ENCODE measurements around the gene VIT.

The VIT gene

DNA sequence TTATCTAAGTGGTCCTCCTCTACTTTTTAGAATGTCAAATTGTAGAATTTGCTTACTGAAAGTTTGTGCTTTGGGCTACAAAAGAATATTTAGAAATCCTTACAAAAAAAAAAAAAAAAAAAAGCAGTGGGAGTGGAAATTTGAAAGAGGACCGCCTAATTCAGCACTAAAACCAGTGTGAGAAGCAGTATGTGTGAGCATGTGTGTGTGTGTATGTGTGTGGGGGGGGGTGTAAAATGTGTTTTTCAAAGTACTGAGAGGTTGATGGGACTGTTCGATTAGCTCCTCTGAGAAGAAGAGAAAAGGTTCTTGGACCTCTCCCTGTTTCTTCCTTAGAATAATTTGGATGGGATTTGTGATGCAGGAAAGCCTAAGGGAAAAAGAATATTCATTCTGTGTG lies at the start of gene VIT:
Gene VIT (plus strand): TSS at position 175 of the 400 bp plus-strand sequence. CDS start 19,664 bp downstream, outside the sequence.
- no peak for DNase-seq (ENCODE audit: low read depth in 1 of 2, low spot score in 1 of 2)

DNA sequence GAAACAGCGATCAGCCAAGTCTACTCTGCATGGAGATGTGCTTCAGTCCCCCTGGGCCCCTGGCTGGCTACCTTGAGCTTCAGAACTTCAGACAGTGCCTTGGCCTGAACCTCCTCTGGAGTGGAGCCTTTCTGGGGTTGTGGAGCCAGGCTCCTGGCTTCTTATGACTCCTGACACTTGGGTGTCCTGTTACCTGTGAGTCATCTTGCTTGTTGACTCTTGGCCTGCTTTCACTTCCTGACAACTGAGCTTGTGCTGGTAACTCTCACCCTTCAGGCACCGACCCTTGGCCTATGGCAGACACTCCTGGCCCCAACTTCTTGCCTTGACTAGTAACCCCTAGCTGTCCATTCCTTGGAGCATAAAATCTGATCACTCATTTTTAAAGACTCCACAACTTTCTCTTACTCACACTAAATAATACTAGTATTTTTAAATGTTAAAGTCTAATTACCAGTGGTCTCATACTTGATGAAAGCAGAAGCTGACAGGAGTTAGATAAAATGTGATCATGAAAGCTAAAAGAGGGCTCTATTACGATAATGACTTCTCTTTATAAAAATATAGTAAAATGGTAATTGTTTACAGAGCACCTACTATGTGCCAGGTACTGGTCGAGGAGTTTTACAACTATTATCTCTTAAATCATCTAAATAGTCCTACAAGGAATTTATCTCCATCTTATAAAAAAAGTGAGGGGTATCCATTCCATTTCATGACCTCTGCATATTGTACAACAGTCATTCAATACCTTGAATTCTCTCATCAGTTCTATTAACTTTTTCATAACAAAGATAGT lies 46.3 kb upstream of the VIT start:
- DNase-seq (ENCODE audit: low read depth in 1 of 2, low spot score in 1 of 2): no peak

GRCh38 chr2:36653155-36653554 lies 43.4 kb upstream of the VIT start:
- no peak for DNase-seq (ENCODE audit: low read depth in 1 of 2, low spot score in 1 of 2)

GRCh38 chr2:36653967-36654694 lies 42.4 kb upstream of the VIT start:
- no peak for DNase-seq (ENCODE audit: low read depth in 1 of 2, low spot score in 1 of 2)

GRCh38 chr2:36655453-36655852 lies 41.1 kb upstream of the VIT start:
- no peak for DNase-seq (ENCODE audit: low read depth in 1 of 2, low spot score in 1 of 2)

DNA sequence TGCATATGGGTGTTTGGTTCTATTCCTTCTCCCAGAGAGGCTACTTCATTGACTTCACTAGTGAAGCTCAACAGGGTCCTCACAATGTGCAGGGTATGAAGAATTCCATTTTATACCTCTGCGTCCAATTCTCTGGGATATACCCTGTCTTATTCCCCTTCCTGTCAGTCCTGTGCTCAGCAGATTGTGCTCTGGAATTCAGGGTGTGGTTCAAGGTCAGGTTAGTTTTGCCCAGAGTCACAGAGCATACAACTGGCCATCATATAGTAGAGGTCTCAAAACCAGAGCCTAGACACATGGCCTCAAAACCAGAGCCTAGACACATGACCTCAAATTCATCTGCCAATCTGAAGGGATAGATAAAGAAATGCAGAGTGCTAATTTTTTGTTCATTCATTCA lies 38.8 kb upstream of the VIT start:
- DNase-seq (ENCODE audit: low read depth in 1 of 2, low spot score in 1 of 2): no peak

DNA sequence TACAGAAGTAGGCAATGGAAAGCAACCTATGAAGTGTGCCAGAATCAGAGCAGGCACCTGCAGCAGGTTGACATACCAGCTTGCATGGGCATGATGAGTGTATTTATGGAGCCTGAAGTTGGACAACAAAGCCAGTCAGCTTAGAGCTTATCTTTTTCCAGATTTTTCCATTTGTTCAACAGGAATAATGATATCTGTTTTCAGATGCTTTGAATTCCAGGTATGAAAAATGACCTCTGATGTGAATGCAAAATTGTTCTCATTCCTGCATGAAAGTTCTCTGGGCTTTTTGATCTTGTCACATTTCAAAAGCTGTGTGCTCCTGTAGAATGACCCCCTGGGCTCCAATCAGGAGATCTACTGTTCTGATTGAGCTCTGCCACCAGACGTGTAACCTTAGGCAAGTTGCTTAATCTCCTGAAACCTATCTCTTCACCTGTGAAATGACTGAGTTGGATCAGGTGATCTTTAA lies 38.2 kb upstream of the VIT start:
- DNase-seq (ENCODE audit: low read depth in 1 of 2, low spot score in 1 of 2): no peak

GRCh38 chr2:36659218-36659617 lies 37.3 kb upstream of the VIT start:
- no peak for DNase-seq (ENCODE audit: low read depth in 1 of 2, low spot score in 1 of 2)

DNA sequence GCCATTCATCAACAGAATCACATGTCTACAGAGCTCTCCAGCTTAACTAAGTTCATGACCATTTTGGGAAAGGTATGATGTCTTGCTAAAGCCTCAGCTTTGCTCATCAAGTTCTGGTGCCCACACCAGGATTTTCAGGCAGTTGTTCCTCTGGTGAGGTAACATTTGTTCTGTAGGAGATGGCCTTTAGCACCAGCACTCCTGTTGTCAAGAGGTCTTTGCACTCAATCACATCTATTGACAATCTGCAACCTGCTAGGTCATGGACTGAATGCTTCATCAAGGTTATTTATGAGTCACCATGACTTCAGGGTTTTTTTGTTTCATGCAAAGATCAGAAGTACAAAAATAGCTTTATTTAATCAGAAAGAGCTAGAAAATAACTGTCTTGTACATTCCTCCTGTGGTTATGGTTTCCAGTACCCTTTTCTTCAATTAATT lies 36.6 kb upstream of the VIT start:
- DNase-seq (ENCODE audit: low read depth in 1 of 2, low spot score in 1 of 2): no peak

GRCh38 chr2:36662638-36663037 lies 33.9 kb upstream of the VIT start:
- no peak for DNase-seq (ENCODE audit: low read depth in 1 of 2, low spot score in 1 of 2)

DNA sequence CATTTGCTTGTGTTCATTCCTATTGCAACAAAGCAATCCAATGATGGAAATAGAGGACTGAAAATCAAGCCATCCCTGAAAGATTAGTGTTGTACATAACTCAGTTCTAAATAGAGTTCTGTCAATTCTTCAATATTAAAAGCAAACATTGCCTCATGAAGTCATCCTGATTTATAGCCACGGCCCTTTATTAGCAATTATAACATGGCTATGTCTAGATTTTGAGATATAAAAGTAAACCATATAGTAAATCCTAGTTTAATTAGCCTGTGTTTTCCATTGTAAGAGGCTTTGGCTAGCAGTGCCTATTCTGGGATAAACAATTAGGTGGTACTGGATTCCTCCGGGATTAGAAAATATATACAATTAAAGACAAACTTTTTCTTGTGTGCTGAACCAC lies 33.2 kb upstream of the VIT start:
- no peak for DNase-seq (ENCODE audit: low read depth in 1 of 2, low spot score in 1 of 2)

- peak in 1 of 2 donors; percentile 10 for DNase-seq (ENCODE audit: low read depth in 1 of 2, low spot score in 1 of 2)
Measured at GRCh38 chr2:36663851-36664695, 32.4 kb upstream of the VIT start.

DNA sequence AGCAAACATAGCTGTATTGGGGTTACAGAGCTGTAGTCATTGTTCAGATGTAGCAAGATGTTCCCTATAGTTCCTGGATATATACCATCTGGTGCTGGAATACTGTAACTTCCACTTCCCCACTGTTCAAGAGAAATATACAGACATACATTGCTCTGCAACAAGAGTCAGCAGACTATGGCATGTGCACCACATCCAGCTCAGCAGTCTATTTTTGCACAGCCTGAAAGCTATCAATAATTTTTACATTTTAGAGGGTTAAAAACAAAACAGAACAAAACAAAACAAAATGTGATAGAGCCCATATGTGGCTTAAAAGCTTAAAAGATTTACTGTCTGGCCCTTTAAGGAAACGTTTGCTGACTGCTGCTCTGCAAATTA lies 31.8 kb upstream of the VIT start:
- DNase-seq (ENCODE audit: low read depth in 1 of 2, low spot score in 1 of 2): no peak

DNA sequence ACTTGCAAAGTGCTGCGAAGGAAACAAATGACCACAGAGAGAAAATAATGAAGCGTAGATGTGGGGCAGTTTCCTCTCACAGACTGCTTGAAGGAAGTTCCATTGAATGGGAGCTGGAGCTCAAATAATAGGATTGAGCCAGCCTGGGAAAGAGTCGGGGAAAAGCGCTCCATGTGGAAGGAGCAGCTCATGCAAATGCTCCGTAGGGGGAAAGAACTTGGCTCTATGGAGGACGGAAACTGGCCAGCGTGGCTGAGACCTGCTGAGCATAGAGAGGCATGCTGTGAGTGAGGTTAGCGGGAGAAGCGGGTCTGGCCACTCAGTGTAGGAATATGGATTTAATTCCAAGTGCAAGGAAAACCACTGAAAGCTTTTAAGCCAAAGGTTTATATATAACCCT lies 28.6 kb upstream of the VIT start:
- no peak for DNase-seq (ENCODE audit: low read depth in 1 of 2, low spot score in 1 of 2)

GRCh38 chr2:36670881-36671595 lies 25.5 kb upstream of the VIT start:
- DNase-seq (ENCODE audit: low read depth in 1 of 2, low spot score in 1 of 2): no peak

DNA sequence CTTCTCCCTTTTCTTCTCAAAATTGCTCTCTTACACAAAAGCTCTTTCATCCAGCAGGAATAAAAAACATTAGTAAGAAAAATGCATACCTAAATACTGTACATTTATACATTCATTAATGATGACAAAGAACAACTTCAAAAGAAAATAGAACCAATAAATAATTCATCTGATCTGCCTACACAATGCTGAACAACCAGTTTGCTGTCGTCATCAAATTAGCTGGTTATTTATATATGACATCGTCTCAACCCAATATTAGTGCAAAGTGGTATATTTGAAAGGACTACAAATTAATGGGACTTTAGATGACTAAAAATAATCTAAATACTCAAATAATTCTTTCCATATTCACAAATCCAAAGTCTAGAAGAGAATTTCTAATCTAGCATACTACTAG lies 24.8 kb upstream of the VIT start:
- DNase-seq (ENCODE audit: low read depth in 1 of 2, low spot score in 1 of 2): no peak

DNA sequence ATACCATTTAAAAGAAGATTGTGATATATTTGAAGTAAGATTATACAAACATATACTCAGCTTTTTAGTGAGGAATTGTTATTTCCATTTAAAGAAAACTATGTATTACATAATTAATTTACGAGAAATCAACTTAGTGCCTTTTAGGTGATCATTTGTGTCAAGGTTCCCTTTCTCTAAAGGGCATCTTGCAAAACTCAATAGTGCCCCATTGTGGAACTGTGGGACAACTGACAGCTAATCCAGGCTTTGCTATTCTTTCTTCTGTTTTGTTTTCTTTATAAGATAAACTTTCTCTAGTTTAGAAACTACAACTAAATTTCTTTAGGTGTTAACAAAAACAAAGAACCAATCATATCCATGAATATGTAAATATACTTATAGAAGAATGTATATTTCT lies 24.3 kb upstream of the VIT start:
- DNase-seq (ENCODE audit: low read depth in 1 of 2, low spot score in 1 of 2): no peak

DNA sequence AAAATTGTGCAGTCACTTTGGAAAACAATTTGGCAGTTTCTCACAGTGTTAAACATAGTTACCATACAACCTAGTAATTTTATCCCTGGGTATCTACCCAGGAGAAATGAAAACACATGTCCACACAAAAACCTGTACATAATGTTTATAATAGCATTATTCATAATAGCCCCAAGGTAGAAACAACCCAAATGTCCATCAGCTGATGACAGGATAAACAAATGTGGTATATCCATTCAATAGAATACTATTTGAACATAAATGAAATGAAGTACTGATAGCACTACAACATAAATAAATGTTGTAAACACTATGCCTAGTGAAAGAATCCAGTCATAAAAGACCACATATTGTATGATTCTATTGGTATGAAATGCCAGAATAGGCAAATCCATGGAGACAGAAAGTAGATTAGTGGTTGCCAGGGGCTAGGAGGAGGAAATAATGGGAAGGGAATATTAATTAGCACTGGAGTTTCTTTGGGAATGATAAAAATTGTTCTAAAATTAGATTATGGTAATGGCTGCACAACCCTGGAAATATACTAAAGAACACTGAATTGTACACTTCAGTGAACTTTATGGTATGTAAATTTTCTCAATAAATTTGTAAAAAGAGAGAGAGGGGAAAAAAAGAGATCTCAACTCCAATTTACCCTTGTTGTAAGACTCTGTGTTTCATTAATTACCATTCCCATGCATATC lies 20.8 kb upstream of the VIT start:
- DNase-seq (ENCODE audit: low read depth in 1 of 2, low spot score in 1 of 2): no peak

DNA sequence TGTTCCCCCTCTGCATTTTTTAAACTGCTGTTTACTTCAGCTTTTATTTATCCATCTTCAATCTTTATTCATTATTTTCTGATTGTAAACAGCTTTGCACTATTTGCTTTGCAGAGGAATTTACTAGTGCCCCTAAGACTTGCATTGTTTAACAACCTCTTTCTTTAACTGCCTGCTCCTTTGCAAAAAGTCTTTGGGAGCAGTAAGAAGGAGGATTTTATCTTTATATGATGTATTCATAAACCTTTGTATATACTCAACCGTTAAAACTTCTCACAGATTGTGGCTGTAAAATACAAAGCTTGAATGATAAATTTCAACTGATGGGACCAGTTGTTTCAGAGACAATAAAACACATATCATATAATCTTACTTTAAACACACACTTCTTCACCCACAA lies 20.1 kb upstream of the VIT start:
- DNase-seq (ENCODE audit: low read depth in 1 of 2, low spot score in 1 of 2): no peak

DNA sequence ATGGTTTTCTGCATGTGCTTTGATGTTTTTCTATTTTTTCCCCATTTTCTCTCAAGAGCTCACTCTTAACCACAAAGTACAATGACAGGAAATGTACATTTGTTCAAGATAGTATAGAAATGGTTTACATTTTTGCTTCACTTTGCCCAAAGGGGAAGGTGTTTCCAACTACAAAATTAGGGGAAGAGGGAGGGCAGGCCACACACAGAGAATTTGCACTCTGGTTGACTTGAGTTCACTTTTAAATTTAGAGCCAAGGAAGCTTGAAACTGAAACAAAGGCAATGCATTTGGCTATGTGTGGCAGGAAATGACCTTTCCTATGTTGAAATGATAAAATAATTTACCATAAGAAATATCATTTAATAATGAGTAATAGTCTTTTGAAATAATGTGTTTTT lies 19.1 kb upstream of the VIT start:
- no peak for DNase-seq (ENCODE audit: low read depth in 1 of 2, low spot score in 1 of 2)

All from activated CD4-positive, alpha-beta T cell treated with anti-CD3 and anti-CD28 coated beads, Interleukin-2, amount 50 U/mL, for 24 hours (primary cell).